HepG2 (cell line): ENCODE results near the gene PPP1R13L. TPM values are rescaled to one million over a fixed set of nuclear protein-coding genes. Genes with fewer than 3 reads are reported as not detected.
A peak's percentile ranks its signal among the peaks of the same experiment; 100 is the strongest.

Experiments
- CREBL2 ChIP-seq: sonication (generic); formaldehyde crosslinking; IDR thresholded peaks from 2 replicates; pipeline ENCODE4 v1.8.1; 2023; ENCODE audit warnings: missing genetic modification reagents, mild to moderate bottlenecking, borderline replicate concordance
- DBP ChIP-seq: sonication (generic); formaldehyde crosslinking; IDR thresholded peaks from 2 replicates; pipeline ENCODE4 v1.4.0; 2020; ENCODE audit warnings: missing genetic modification reagents; ENCODE audit errors: not compliant biosample characterization
- GFI1 ChIP-seq: sonication (generic); formaldehyde crosslinking; IDR thresholded peaks from 2 replicates; pipeline ENCODE4 v1.5.0; 2020; ENCODE audit warnings: missing genetic modification reagents, mild to moderate bottlenecking, borderline replicate concordance
- MAFG ChIP-seq: sonication (generic); formaldehyde crosslinking; IDR thresholded peaks from 2 replicates; pipeline ENCODE4 v1.5.1; 2020; ENCODE audit warnings: mild to moderate bottlenecking, missing genetic modification reagents
- MEF2D ChIP-seq: sonication (generic); formaldehyde crosslinking; IDR thresholded peaks from 2 replicates; pipeline ENCODE4 v1.5.1; 2020; ENCODE audit warnings: mild to moderate bottlenecking, missing genetic modification reagents
- MLX ChIP-seq: IDR thresholded peaks from 2 replicates; pipeline ENCODE4 v1.6.1; 2016
- NCOA5 ChIP-seq: sonication (generic); formaldehyde crosslinking; IDR thresholded peaks from 2 replicates; pipeline ENCODE4 v1.4.0; 2020; ENCODE audit warnings: missing genetic modification reagents
- NFKB2 ChIP-seq: sonication (generic); formaldehyde crosslinking; IDR thresholded peaks from 2 replicates; pipeline ENCODE4 v1.4.0; 2020; ENCODE audit warnings: missing genetic modification reagents, borderline replicate concordance
- NFRKB ChIP-seq: fragments of 450-650 bp; IDR thresholded peaks from 2 replicates; pipeline ENCODE4 v1.6.1; 2017
- PLSCR1 ChIP-seq: sonication (generic); formaldehyde crosslinking; IDR thresholded peaks from 2 replicates; pipeline ENCODE4 v1.5.0; 2020; ENCODE audit warnings: missing genetic modification reagents, mild to moderate bottlenecking, borderline replicate concordance
- RARA ChIP-seq: IDR thresholded peaks from 2 replicates; pipeline ENCODE4 v1.6.1; 2016; ENCODE audit warnings: missing genetic modification reagents, missing compliant biosample characterization
- RORA ChIP-seq: sonication (generic); formaldehyde crosslinking; IDR thresholded peaks from 2 replicates; pipeline ENCODE4 v1.5.0; 2020; ENCODE audit warnings: mild to moderate bottlenecking, missing genetic modification reagents, moderate library complexity
- SALL1 ChIP-seq: sonication (generic); formaldehyde crosslinking; IDR thresholded peaks from 2 replicates; pipeline ENCODE4 v1.8.0; 2022; ENCODE audit warnings: mild to moderate bottlenecking, missing genetic modification reagents
- SATB2 ChIP-seq: sonication (generic); formaldehyde crosslinking; IDR thresholded peaks from 2 replicates; pipeline ENCODE4 v1.5.0; 2020; ENCODE audit warnings: missing genetic modification reagents
- TBX3 ChIP-seq: fragments of 450-650 bp; IDR thresholded peaks from 2 replicates; pipeline ENCODE4 v1.6.1; 2017; ENCODE audit warnings: antibody characterized with exemption, mild to moderate bottlenecking, inconsistent platforms, borderline replicate concordance
- TCF12 ChIP-seq, 2 experiments: fragments of 450-650 bp in 1 of 2; sonication (generic) in 1 of 2; formaldehyde crosslinking in 1 of 2; IDR thresholded peaks; 2 replicates each; pipeline versions ENCODE4 v1.6.1 to v1.8.0; 2017 to 2022; ENCODE audit warnings: antibody characterized with exemption in 1 of 2, mild to moderate bottlenecking in 1 of 2, missing genetic modification reagents in 1 of 2, moderate library complexity in 1 of 2
- TCF7L2 ChIP-seq: IDR thresholded peaks from 2 replicates; pipeline ENCODE4 v1.6.1; 2011; ENCODE audit warnings: mild to moderate bottlenecking, low read depth, low read length, moderate library complexity
- XBP1 ChIP-seq: sonication (generic); formaldehyde crosslinking; IDR thresholded peaks from 2 replicates; pipeline ENCODE4 v1.5.0; 2020; ENCODE audit warnings: missing genetic modification reagents
- ZBTB39 ChIP-seq: sonication (generic); formaldehyde crosslinking; IDR thresholded peaks from 2 replicates; pipeline ENCODE4 v1.5.0; 2020; ENCODE audit warnings: missing genetic modification reagents
- ZBTB42 ChIP-seq: sonication (generic); formaldehyde crosslinking; IDR thresholded peaks from 2 replicates; pipeline ENCODE4 v1.5.0; 2020; ENCODE audit warnings: mild to moderate bottlenecking, missing genetic modification reagents
- ZFP36 ChIP-seq: fragments of 150-350 bp; IDR thresholded peaks from 2 replicates; pipeline ENCODE4 v1.6.1; 2018; ENCODE audit warnings: borderline replicate concordance, low read length, low read depth; ENCODE audit not compliant: partially characterized antibody
- ZFYVE20 ChIP-seq: sonication (generic); formaldehyde crosslinking; IDR thresholded peaks from 2 replicates; pipeline ENCODE4 v1.8.0; 2023; ENCODE audit warnings: low read depth, mild to moderate bottlenecking, moderate library complexity, missing genetic modification reagents, borderline replicate concordance
- ZNF251 ChIP-seq: sonication (generic); formaldehyde crosslinking; IDR thresholded peaks from 2 replicates; pipeline ENCODE4 v1.9.0; 2021; ENCODE audit warnings: mild to moderate bottlenecking, missing genetic modification reagents
- ZNF383 ChIP-seq: sonication (generic); formaldehyde crosslinking; IDR thresholded peaks from 2 replicates; pipeline ENCODE4 v1.4.0; 2020; ENCODE audit warnings: missing genetic modification reagents, mild to moderate bottlenecking, borderline replicate concordance
- ZNF703 ChIP-seq: sonication (generic); formaldehyde crosslinking; IDR thresholded peaks from 2 replicates; pipeline ENCODE4 v1.5.1; 2020; ENCODE audit warnings: missing genetic modification reagents, mild to moderate bottlenecking, moderate library complexity, borderline replicate concordance
- polyA plus RNA-seq, 8 experiments: library from polyadenylated mRNA; depleted of rRNA in 3 of 8; stranded (reverse) in 7 of 8; unstranded in 1 of 8; fragments of >200 nt; fragmentation: Illumina TruSeq in 4 of 8; extraction: Trizol in 4 of 8; gene quantifications; 2 replicates each; pipeline versions ENCODE4 v1.2.1 to v1.2.3, GENCODE V29; 2011 to 2016; ENCODE audit warnings: low read depth in 4 of 8, missing spikeins in 1 of 8, mixed read lengths in 1 of 8; ENCODE audit not compliant: insufficient read depth in 1 of 8
- total RNA-seq, 5 experiments: library from RNA; depleted of rRNA; stranded (reverse); fragments of >200 nt; fragmentation: Illumina TruSeq; extraction: Trizol; gene quantifications; 2 replicates each; pipeline ENCODE4 v1.2.3, GENCODE V29; 2016; ENCODE audit warnings: low read depth in 1 of 5

PPP1R13L gene
- total and polyA plus RNA-seq, 2 of the 13 experiments (the other 11 are each of a cell fraction or from before 2014, with no cell fraction given) = 1.3 to 6.6 TPM

GRCh38 chr19:45439569-45440258 lies 34.8 kb upstream of the PPP1R13L start (continued):
- TF ChIP-seq PLSCR1 (CRISPR knock-in tag) (no peak), TCF12 (IDR thresholded peaks at IDR 0.05) (no peak), TCF12 (CRISPR knock-in tag; IDR thresholded peaks at IDR 0.05) (no peak), MLX (no peak), RORA (no peak), SALL1 (CRISPR knock-in tag) (no peak; the same call in 1 of the 2 replicates), ZFP36 (no peak), MAFG (CRISPR knock-in tag) (no peak), TBX3 (no peak), ZBTB42 (CRISPR knock-in tag) (no peak), ZNF703 (no peak), SATB2 (CRISPR knock-in tag) (no peak), GFI1 (CRISPR knock-in tag) (no peak), DBP (CRISPR knock-in tag) (no peak), NFKB2 (CRISPR knock-in tag) (peak; percentile 73; the same call in 1 of the 2 replicates), ZNF383 (CRISPR knock-in tag) (no peak), MEF2D (CRISPR knock-in tag) (peak; percentile 53; the same call in 1 of the 2 replicates), CREBL2 (CRISPR knock-in tag) (no peak), ZFYVE20 (CRISPR knock-in tag) (no peak), NFRKB (no peak), ZNF251 (CRISPR knock-in tag) (no peak), NCOA5 (CRISPR knock-in tag) (no peak), TCF7L2 (no peak), ZBTB39 (CRISPR knock-in tag) (no peak), XBP1 (CRISPR knock-in tag) (no peak), RARA (peak; percentile 37; the same call in 1 of the 2 replicates)
